ENCODE data around the gene WWOX. TPM values are rescaled to one million over a fixed set of nuclear protein-coding genes. Genes with fewer than 3 reads are reported as not detected.

WWOX gene
- total and polyA plus RNA-seq, 2 donors (not counting 1 experiment from before 2014, with no cell fraction given): 10.5 to 42.3 TPM

GRCh38 chr16:78179666-78180065 is 80.2 kb downstream of the WWOX start:
- no peaks in the 10 kb centered on the region for H3K4me1 Mint-ChIP-seq
- ATAC-seq (ENCODE audit: low read depth): no peak
- Histone ChIP-seq H2AFZ (ENCODE audit: insufficient read depth, low read depth, low read length, poor library complexity, severe bottlenecking) (no peak overlapping the region), H3K9ac (ENCODE audit: low read length) (no peak overlapping the region), H3K9me3 (ENCODE audit: control extremely low read depth in 1 of 3, control insufficient read depth in 2 of 3, insufficient read depth in 1 of 3, low read length in 2 of 3) (peaks cover 0 to under 1% (median 0%) of the 10 kb centered on the region in 3 donors), H3K79me2 (ENCODE audit: control insufficient read depth, insufficient read depth, low read length) (no peaks in the 10 kb centered on the region), H3K4me2 (replicated peaks; ENCODE audit: low read depth, low read length, poor library complexity, severe bottlenecking) (no peak overlapping the region), H3K27me3 (replicated peaks in 1 of 4; ENCODE audit: control extremely low read depth in 1 of 4, control insufficient read depth in 3 of 4, insufficient read depth in 4 of 4, low read length in 3 of 4) (no peaks in the 10 kb centered on the region), H3K36me3 (replicated peaks in 1 of 2; ENCODE audit: control extremely low read depth in 1 of 2, control insufficient read depth in 1 of 2, extremely low read depth in 1 of 2, insufficient read depth in 2 of 2, low read length in 1 of 2) (no peaks in the 10 kb centered on the region), H3K27ac (ENCODE audit: low read length in 2 of 2) (no peak overlapping the region), H3K4me3 (ENCODE audit: control extremely low read depth in 1 of 5, extremely low read depth in 1 of 5, insufficient read depth in 1 of 5, low read depth in 2 of 5, low read length in 4 of 5) (no peak overlapping the region), H3K4me1 (ENCODE audit: control insufficient read depth in 2 of 2, insufficient read depth in 2 of 2, low read length in 2 of 2) (no peaks in the 10 kb centered on the region), H4K20me1 (ENCODE audit: control insufficient read depth, insufficient read depth, low read length, poor library complexity, severe bottlenecking) (no peaks in the 10 kb centered on the region)
- H3K9me3 Mint-ChIP-seq (ENCODE audit: insufficient read depth): peaks cover 2% of the 10 kb centered on the region
- TF ChIP-seq CTCF (IDR thresholded peaks at IDR 0.05) (no peak), EZH2 (IDR thresholded peaks at IDR 0.05; ENCODE audit: borderline replicate concordance, insufficient read depth, low read depth, low read length, poor library complexity, severe bottlenecking) (no peak)
- H3K27me3 Mint-ChIP-seq: no peaks in the 10 kb centered on the region
- intact Hi-C loops (cut with micrococcal nuclease): no loop called here
- DNase-seq: no peak
- 79% methylated on average over 4 of the region's 4 CpGs for WGBS (ENCODE audit: insufficient coverage)
- H3K4me3 Mint-ChIP-seq: no peak overlapping the region
- no peak overlapping the region for H3K27ac Mint-ChIP-seq
- ChIA-PET POLR2A (no interaction called here), CTCF (no interaction called here)

DNA sequence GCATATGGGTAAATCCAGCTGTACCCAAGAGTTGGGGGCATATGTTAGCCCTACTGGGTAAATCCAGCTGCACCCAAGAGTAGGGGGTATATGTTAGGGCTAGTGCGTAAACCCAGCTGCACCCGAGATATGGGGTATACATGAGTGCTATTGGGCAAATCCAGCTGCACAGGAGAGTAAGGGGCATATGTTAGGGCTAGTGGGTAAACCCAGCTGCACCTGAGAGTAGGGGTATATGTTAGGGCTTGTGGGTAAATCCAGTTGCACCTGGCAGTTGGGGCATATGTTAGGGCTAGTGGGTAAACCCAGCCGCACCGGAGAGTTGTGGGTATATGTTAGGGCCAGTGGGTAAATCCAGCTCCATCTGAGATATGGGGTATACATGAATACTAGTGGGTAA is 80.9 kb downstream of the WWOX start:
- H3K27me3 ChIP-seq (replicated peaks in 1 of 4; ENCODE audit: control extremely low read depth in 1 of 4, control insufficient read depth in 3 of 4, insufficient read depth in 4 of 4, low read length in 3 of 4): no peaks in the 10 kb centered on the region

More for the DNA sequence above, 80.9 kb downstream of the WWOX start:
- no peak overlapping the region for H2AFZ ChIP-seq (ENCODE audit: insufficient read depth, low read depth, low read length, poor library complexity, severe bottlenecking)
- ChIA-PET POLR2A (no interaction called here), CTCF (no interaction called here)
- intact Hi-C loops (cut with micrococcal nuclease): no loop called here
- Mint-ChIP-seq H3K27me3 (no peaks in the 10 kb centered on the region), H3K4me1 (no peaks in the 10 kb centered on the region), H3K4me3 (no peak overlapping the region), H3K27ac (no peak overlapping the region), H3K9me3 (ENCODE audit: insufficient read depth) (peaks cover under 1% of the 10 kb centered on the region)
- no peaks in the 10 kb centered on the region for H3K9me3 ChIP-seq (ENCODE audit: control extremely low read depth in 1 of 3, control insufficient read depth in 2 of 3, insufficient read depth in 1 of 3, low read length in 2 of 3)
- no peak for TF ChIP-seq CTCF (IDR thresholded peaks at IDR 0.05)
- no peak for TF ChIP-seq EZH2 (IDR thresholded peaks at IDR 0.05; ENCODE audit: borderline replicate concordance, insufficient read depth, low read depth, low read length, poor library complexity, severe bottlenecking)
- H3K4me1 ChIP-seq (ENCODE audit: control insufficient read depth in 2 of 2, insufficient read depth in 2 of 2, low read length in 2 of 2): no peaks in the 10 kb centered on the region
- no peak overlapping the region for H3K9ac ChIP-seq (ENCODE audit: low read length)
- no peaks in the 10 kb centered on the region for H4K20me1 ChIP-seq (ENCODE audit: control insufficient read depth, insufficient read depth, low read length, poor library complexity, severe bottlenecking)
- H3K79me2 ChIP-seq (ENCODE audit: control insufficient read depth, insufficient read depth, low read length): no peaks in the 10 kb centered on the region
- DNase-seq (no peak), ATAC-seq (ENCODE audit: low read depth) (no peak)
- H3K4me3 ChIP-seq (ENCODE audit: control extremely low read depth in 1 of 5, extremely low read depth in 1 of 5, insufficient read depth in 1 of 5, low read depth in 2 of 5, low read length in 4 of 5): no peak overlapping the region
- WGBS (ENCODE audit: insufficient coverage): 85% methylated on average over 4 of the region's 4 CpGs
- no peak overlapping the region for H3K4me2 ChIP-seq (replicated peaks; ENCODE audit: low read depth, low read length, poor library complexity, severe bottlenecking)
- no peak overlapping the region for H3K27ac ChIP-seq (ENCODE audit: low read length in 2 of 2)
- no peaks in the 10 kb centered on the region for H3K36me3 ChIP-seq (replicated peaks in 1 of 2; ENCODE audit: control extremely low read depth in 1 of 2, control insufficient read depth in 1 of 2, extremely low read depth in 1 of 2, insufficient read depth in 2 of 2, low read length in 1 of 2)
